ENCODE measurements around the gene MAP4K5.

DNA sequence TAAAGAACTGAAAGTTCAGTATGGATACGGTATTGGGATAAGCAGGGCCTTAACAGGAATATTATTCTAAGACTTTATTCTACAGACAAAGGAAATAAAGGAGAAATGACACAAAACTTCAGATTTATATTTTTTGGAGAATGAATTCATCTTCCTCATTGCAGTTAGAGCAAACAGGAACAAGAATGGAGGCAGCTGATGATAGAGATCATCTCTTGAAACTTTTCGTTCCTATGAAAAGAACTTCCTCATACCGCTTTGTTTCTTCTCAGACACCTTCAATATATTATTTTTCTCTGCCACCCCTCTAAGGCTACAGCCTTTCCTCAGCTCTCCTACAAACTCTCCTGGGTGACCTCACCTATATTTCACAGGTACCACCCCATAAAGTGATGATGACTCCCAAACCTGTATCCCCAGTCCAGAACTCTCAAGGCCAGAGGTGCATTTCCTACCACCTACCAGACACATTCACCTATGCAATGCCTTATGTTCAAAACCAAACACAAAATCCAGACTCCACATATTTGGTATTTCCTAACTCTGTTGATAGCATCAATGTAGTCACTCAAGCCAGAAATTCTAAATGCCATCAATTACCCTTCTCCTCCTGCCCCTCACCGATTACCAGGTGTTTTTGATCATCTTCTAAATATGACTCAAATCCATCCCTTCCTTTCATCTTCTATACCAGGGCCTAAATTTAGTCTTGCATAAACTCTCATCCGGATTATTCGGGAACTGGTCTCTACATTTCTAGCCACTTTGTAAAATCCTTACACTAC, 7.4 kb downstream of the MAP4K5 start:
- TF ChIP-seq, protein P1, sequence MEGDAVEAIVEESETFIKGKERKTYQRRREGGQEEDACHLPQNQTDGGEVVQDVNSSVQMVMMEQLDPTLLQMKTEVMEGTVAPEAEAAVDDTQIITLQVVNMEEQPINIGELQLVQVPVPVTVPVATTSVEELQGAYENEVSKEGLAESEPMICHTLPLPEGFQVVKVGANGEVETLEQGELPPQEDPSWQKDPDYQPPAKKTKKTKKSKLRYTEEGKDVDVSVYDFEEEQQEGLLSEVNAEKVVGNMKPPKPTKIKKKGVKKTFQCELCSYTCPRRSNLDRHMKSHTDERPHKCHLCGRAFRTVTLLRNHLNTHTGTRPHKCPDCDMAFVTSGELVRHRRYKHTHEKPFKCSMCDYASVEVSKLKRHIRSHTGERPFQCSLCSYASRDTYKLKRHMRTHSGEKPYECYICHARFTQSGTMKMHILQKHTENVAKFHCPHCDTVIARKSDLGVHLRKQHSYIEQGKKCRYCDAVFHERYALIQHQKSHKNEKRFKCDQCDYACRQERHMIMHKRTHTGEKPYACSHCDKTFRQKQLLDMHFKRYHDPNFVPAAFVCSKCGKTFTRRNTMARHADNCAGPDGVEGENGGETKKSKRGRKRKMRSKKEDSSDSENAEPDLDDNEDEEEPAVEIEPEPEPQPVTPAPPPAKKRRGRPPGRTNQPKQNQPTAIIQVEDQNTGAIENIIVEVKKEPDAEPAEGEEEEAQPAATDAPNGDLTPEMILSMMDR (IDR thresholded peaks at IDR 0.05), result no peak
- TF ChIP-seq POLR2A (IDR thresholded peaks at IDR 0.05), result no peak
